CD4-positive, alpha-beta T cell treated with Interferon gamma for 1 hour (primary cell): ENCODE data around the gene CASTOR1.
A peak's percentile ranks its signal among the peaks of the same experiment; 100 is the strongest.

ENCODE experiments used
- DNase-seq: peaks from one replicate; pipeline ENCODE4 v3.0.0-alpha.2; 2020

CASTOR1 gene

DNA sequence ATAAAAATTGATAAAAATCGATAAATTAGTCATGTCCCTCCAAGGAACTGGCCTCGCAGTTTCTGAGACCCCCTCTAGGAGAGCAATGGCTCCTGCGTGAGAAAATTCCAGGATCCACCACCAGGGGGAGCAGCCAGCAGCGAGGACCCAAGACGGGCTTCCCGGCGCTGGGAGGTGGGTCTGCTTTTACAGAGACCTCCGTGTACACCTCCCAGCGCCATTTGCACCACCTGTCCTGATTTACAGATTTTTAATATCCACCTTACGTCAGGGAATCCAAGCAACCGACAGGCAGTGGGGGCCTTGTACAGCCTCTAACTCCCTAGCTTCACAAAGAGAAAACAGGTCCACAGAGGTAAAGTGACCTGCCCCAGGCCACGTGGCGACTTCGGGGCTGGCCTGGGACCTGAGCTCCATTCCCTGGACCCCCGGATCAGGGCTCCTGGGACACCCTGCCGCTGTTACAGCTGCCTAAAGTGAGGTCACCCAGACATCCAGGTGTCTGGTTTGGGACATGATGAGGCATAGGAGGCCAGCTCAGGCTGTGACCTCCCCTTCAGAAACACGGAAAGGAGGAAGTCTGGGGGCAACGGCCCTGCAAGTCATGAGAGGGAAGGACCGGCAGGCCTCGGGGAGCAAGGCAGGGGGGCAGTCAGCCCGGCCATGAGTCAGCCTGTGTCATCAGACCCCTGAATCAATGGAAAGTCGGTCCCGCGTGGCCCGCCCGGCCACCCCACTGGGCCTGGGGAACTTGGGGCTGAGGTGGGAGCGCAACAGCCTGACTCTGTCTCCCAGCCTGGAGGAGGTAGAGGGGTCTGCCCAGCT, 26.2 kb downstream of the CASTOR1 start:
- peak; percentile 76 for DNase-seq

DNA sequence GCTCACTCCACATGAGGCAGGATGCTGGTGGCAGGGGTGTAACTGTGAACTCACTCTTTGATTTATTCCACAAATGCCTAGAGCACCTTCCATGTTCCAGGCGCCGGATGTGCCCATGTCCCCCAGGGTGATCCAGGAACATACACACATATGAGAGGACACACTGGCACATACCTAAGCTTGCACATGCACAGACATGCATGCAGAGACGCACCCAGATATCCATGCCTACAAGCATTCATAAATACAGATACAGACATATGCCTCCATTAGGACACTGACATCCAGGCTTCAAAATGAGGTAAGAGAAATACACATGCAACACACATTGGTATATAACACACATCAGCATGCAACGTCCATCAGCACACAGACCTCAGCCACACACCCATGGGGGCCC, 27.2 kb downstream of the CASTOR1 start:
- DNase-seq: no peak

GRCh38 chr22:30261134-30261533, 28.2 kb downstream of the CASTOR1 start:
- peak; percentile 62 for DNase-seq

DNA sequence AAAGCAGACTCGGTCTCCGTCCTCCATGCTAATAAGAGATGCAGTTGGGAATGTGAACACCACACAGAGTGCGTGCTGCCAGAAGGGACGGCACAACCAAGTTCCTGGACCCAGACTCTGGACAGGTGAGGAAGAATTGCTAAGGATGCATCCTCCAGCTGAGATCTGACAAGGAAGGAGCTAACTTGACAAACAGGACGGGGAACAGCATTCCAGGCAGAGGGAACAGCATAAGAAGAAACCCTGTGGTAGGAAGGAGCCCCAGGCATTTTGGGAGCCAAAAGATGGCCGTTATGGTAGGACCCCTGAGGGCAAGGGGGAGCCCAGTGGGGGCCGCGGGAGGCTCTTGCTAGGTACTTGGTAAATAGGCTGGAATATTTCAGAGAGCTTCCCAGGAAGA, 28.6 kb downstream of the CASTOR1 start:
- DNase-seq: no peak

GRCh38 chr22:30260276-30260675, 29.0 kb downstream of the CASTOR1 start:
- DNase-seq: no peak

- DNase-seq: no peak
Observed at GRCh38 chr22:30254314-30254713, 35.0 kb downstream of the CASTOR1 start.

GRCh38 chr22:30253205-30253852, 36.0 kb downstream of the CASTOR1 start:
- no peak for DNase-seq

DNA sequence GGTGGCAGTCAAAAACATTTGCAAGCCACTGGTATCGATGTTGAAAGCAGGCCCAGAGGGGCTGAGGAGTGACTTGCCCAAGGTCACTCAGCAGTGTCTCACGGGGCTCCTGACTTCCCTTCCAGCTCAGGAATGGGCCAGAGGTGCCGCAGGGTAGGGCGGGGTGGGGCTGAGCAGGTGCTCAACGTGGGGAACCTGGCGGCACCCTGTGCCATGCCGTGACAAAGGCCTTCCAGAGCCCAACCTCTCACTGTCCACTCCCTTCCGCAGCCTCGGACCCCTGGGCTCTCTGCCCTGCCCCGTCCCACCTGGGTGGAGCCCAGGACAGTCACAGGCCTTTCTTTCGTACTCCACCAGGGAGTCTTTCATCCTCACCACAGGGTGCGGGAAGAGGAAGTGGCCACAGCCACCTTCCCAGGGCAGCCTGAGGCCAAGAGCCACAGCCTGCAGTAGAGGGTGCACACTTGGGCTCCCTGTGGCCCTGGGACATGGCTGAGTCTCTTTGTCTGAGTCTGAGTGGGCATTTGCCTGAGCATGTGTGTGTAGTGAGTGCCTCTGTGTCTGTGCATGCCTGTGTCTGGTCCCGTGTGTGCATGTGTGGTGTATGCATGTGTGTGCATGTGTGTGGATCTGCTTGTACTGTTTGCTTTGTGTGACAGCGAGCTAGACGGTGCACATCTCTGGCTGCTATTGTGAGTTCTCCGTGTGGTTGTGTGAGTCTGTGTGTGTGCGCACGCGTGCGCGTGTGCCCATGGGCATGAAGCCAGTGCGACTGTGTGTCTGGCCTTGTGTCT, 36.7 kb downstream of the CASTOR1 start:
- no peak for DNase-seq

- no peak for DNase-seq
Observed at GRCh38 chr22:30251711-30252110, 37.6 kb downstream of the CASTOR1 start.

GRCh38 chr22:30250661-30251267, 38.5 kb downstream of the CASTOR1 start:
- DNase-seq: no peak

DNA sequence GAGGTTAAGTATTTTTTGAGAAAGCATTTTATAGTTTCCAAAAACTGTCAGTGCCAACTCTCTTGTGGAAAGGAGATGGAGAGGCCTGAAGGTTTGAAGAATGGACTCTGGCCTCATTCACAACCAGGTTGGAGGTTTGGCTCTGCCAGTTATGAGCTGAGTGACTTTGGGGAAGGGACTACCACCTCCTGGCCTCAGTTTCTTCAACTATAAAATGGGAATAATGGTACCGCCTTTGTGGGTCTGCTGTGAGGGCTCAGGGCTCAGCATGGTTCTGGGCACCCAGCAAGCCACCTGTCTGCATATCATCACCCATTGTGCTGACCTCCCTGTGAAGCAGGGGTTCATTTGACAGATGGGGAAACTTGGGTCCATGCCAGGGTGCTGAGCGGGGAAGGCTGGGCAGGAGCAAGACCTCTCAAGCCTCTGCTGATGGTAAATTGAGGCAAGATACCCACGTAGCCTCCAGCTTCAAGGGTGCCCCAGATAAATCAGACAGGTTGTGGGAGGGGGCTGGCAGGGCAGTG, 39.2 kb downstream of the CASTOR1 start:
- no peak for DNase-seq

DNA sequence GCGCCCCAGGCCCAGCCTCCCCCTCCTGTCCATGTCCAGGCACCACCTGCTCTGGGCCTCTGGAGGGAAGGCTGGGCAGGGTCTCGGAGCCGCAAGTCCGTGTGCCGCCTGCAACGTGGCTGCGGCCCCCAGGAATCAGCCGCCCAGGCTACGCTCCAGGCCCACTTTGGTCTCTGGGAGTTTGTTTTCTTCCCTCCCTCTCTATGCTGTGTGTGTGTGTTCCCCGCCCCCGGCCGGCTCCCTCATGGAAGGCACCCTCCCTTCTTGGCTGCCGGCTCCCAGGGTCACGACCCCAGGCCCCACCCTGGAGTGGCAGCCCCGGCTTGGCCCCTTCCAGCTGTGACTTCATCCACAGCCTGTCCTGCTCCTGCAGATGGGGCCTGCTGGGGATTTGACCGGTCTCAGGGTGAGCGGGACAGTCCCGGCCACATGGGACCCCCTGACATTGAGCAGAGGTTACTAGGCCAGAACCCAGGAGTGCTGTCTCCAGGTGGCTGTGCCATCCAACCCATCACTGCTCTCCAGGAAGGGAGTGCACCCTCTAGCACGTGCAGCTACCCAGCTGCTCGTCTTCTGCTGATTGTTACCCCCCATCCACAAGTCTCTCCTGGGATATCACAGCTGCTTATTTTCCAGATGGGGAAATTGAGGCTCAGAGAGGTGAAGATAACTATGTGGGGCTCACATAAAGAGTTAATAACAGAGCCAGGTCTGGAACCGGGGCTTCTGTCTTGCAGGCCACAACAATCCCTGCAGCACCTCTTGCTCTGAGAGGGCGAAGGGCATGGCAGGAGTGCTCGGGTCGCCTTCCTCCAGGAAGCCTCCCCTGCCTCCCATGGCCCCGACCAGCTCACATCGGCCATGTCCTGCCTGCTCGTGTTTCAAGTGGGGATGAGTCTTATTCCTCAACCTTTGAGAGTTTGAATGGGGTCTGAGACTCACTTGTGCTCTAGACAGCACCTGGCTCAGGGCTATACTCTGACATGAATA, 40.0 kb downstream of the CASTOR1 start:
- no peak for DNase-seq

- no peak for DNase-seq
Observed at GRCh38 chr22:30248484-30248883, 40.8 kb downstream of the CASTOR1 start.

GRCh38 chr22:30247974-30248373, 41.3 kb downstream of the CASTOR1 start:
- DNase-seq: no peak

DNA sequence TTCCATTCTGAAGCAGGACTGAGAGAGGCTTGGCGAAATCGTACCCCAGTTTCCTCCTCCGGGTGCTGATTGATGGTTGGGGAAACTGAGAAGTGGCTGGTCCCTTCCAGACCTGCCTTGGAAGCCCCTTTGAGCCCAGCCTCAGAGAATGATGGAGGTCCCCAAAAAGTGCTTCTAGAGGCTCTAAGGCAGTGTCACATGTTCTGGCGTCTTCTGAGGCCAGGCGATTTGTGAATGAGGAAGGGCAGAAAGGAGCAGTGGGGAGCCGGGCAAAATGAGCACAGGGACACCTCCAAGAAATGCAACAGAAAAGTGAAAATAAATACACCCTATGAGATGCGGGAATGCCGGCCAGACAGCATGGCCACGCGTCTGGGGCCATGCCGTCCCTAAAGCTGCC, 41.7 kb downstream of the CASTOR1 start:
- no peak for DNase-seq

GRCh38 chr22:30246814-30247376, 42.4 kb downstream of the CASTOR1 start:
- DNase-seq: no peak

GRCh38 chr22:30245985-30246813, 43.1 kb downstream of the CASTOR1 start, which contains the start of gene LIF:
TSS of gene LIF (minus strand) at chr22:30246759. CDS start at chr22:30246695, 64 bp downstream.
- DNase-seq: peak; percentile 40

GRCh38 chr22:30245181-30245984, 43.9 kb downstream of the CASTOR1 start:
- DNase-seq: no peak

- DNase-seq: no peak
Observed at GRCh38 chr22:30244641-30245040, 44.7 kb downstream of the CASTOR1 start.
